Heart left ventricle (tissue), 13 donors: Measurements from ENCODE around the gene XPOT.

Source experiments
- CTCF ChIP-seq, 12 donors: fragments of 200-600 bp; sonication (generic) in 4 of 12; IDR thresholded peaks; one replicate each; pipeline versions ENCODE4 v1.5.0 to v1.8.0; 2018 to 2022; ENCODE audit warnings: antibody characterized with exemption in 12 of 12, mild to moderate bottlenecking in 5 of 12
- POLR2A ChIP-seq, 2 donors: fragments of 450-650 bp; IDR thresholded peaks; one replicate each; pipeline ENCODE4 v1.6.1; 2017; ENCODE audit warnings: antibody characterized with exemption in 2 of 2, mild to moderate bottlenecking in 2 of 2, moderate library complexity in 2 of 2
- donor health status: ischemic (EF 13 %, LVEDD 7.1; RV severe dilation, severe dysfunction).
- donor health status: DM: no; HTN: yes; CAD: no.
- donor health status: DM: no; HTN: no; CAD: no.
- donor health status: ischemic (EF 25% LVEDD 6.9; RV normal size, moderate dysfunction).
- donor health status: ischemic (EF 25% LVEDD 5.7; RV mildly dilated, moderate dysfunction).
- donor health status: ischemic (EF 35%, LVEDD 5.7; RV mildly dilated, moderate dysfunction).
- donor health status: nonischemic (EF 11% LVEDD 7.7; RV severe dilation, severe dysfunction).
- donor health status: DM: yes; HTN: yes; CAD: no.
- donor health status: PGD.
- donor health status: ischemic (EF 29% LVEDD 5.4; RV normal size, mild dysfunction).
- donor health status: nonischemic (EF 23%, LVEDD 6.1; RV moderate dilation, normal function).

DNA sequence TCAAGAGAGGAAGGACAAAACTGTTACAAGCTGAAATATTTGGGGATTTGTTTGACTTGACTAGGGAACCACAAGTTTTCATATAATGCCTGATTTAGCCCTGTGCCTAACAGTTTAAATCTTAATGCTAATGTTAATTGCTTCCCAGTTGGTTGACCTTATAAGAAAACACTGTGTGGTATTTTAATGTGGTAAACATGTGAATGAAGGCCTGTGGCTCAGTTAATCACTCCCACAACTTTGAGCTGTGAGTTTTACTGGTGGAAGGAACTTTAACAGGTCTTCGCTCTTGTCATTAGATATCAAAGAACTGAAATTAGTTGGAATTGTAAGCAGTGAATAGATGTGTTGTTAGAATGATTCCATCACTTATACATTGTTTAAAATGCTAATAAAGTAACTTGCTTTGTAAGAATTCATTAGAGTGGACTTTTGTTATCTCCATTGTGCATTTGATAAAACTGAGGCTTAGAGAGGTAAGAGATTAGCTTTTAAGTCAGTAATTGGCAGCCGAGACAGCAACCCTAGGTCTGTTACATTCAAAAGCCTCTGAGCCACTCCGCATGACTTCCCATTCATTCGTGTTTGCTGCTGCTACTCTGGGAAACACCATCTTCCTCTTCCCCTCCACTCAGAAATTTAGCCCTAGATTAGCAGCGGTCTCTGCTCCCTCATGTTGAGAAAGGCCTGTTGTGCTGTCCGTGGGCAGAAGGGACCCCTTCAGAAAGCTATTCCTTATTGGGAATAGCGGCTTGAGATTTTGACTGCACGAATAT, 46.7 kb downstream of the XPOT start:
- TF ChIP-seq CTCF (IDR thresholded peaks at IDR 0.05) (no peak), POLR2A (IDR thresholded peaks at IDR 0.05) (no peak)
